ENCODE measurements around the gene GARNL3.

DNA sequence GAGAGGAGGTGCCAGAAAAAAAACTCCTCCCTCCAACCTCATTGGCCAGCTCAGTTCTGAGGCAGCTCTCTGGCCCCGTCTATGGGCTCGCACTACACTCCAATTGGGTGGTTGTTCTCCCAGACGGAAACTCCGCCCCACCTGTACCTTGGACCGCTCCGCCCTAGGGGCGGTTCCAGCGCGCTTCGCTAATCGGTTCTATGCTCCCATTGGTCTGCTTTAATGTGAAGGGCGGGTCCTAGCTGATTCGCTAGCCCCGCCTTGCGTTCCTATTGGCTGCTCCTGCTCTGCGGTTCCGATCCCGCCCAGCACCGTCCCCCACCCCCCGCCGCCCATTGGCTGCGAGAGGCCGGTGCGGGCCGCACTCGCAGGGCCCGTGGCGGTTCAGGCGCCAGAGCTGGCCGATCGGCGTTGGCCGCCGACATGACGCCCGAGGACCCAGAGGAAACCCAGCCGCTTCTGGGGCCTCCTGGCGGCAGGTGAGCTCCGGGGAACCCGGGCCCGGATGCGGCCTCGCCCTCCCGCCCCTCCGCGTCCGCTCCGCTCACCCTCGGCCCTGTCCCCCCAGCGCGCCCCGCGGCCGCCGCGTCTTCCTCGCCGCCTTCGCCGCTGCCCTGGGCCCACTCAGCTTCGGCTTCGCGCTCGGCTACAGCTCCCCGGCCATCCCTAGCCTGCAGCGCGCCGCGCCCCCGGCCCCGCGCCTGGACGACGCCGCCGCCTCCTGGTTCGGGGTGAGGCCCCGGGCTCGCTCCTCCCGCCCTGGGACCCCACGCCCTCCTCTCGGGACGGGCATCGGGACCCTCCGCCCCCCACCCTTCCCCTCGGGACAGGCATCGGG, 132.5 kb downstream of the GARNL3 start, which contains the start of gene SLC2A8:
- TF ChIP-seq, protein P1, sequence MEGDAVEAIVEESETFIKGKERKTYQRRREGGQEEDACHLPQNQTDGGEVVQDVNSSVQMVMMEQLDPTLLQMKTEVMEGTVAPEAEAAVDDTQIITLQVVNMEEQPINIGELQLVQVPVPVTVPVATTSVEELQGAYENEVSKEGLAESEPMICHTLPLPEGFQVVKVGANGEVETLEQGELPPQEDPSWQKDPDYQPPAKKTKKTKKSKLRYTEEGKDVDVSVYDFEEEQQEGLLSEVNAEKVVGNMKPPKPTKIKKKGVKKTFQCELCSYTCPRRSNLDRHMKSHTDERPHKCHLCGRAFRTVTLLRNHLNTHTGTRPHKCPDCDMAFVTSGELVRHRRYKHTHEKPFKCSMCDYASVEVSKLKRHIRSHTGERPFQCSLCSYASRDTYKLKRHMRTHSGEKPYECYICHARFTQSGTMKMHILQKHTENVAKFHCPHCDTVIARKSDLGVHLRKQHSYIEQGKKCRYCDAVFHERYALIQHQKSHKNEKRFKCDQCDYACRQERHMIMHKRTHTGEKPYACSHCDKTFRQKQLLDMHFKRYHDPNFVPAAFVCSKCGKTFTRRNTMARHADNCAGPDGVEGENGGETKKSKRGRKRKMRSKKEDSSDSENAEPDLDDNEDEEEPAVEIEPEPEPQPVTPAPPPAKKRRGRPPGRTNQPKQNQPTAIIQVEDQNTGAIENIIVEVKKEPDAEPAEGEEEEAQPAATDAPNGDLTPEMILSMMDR (IDR thresholded peaks at IDR 0.05), result peak in 3 of 4 experiments; percentile 38 to 42 (median 39)
- peak; percentile 94 for TF ChIP-seq POLR2AphosphoS5 (IDR thresholded peaks at IDR 0.05)

Measured in gastroesophageal sphincter (tissue), 3 donors.